CD14-positive monocyte (primary cell): Measurements from ENCODE around the gene RNASEL. TPM values are rescaled to one million over a fixed set of nuclear protein-coding genes. Genes with fewer than 3 reads are reported as not detected.

Experiments
- DNase-seq, 3 donors: peaks; one replicate each; pipeline ENCODE4 v3.0.0-alpha.2; 2011 to 2022
- H2AFZ ChIP-seq: 2 replicates; pipeline ENCODE4 v1.6.0; 2012; ENCODE audit warnings: mild to moderate bottlenecking, low read depth, low read length, inconsistent platforms; ENCODE audit not compliant: insufficient read depth, poor library complexity, severe bottlenecking
- H3K27ac ChIP-seq, 2 donors: 1 replicate in 1 of 2; 2 replicates in 1 of 2; pipeline ENCODE4 v1.5.1; 2012 to 2013; ENCODE audit warnings: low read length in 2 of 2, control low read depth in 1 of 2, inconsistent platforms in 1 of 2, low read depth in 1 of 2, mild to moderate bottlenecking in 1 of 2
- H3K27me3 ChIP-seq, 2 donors: one replicate each; pipeline versions ENCODE4 v1.6.0 to v1.6.1; 2011 to 2013; ENCODE audit warnings: low read length in 2 of 2; ENCODE audit not compliant: control insufficient read depth in 2 of 2, insufficient read depth in 2 of 2
- H3K36me3 ChIP-seq, 2 donors: replicated peaks in 1 of 2; 1 replicate in 1 of 2; 2 replicates in 1 of 2; pipeline versions ENCODE4 v1.5.1 to v1.6.1; 2012 to 2013; ENCODE audit warnings: low read length in 2 of 2, control low read depth in 1 of 2, inconsistent platforms in 1 of 2, mild to moderate bottlenecking in 1 of 2; ENCODE audit not compliant: insufficient read depth in 2 of 2, control insufficient read depth in 1 of 2
- H3K4me1 ChIP-seq, 2 donors: 1 replicate in 1 of 2; 2 replicates in 1 of 2; pipeline versions ENCODE4 v1.5.1 to v1.6.1; 2012 to 2013; ENCODE audit warnings: low read length in 2 of 2, control low read depth in 1 of 2, inconsistent platforms in 1 of 2, mild to moderate bottlenecking in 1 of 2, moderate library complexity in 1 of 2; ENCODE audit not compliant: insufficient read depth in 2 of 2, control insufficient read depth in 1 of 2
- H3K4me2 ChIP-seq: replicated peaks from 2 replicates; pipeline ENCODE3; 2012; ENCODE audit warnings: low read length, moderate library complexity, mild to moderate bottlenecking; ENCODE audit not compliant: poor library complexity, severe bottlenecking; ENCODE audit errors: extremely low read depth
- H3K4me3 ChIP-seq, 3 experiments: fragments of 200-600 bp in 1 of 3; sonication (generic) in 1 of 3; replicated peaks in 1 of 3; 1 replicate in 2 of 3; 2 replicates in 1 of 3; pipeline ENCODE4 v1.5.1; 2011 to 2013; ENCODE audit warnings: low read length in 3 of 3, mild to moderate bottlenecking in 3 of 3, control low read depth in 2 of 3, low read depth in 2 of 3, inconsistent platforms in 1 of 3, moderate library complexity in 1 of 3
- H3K79me2 ChIP-seq: 2 replicates; pipeline ENCODE4 v1.6.0; 2012; ENCODE audit warnings: mild to moderate bottlenecking, control low read depth, inconsistent platforms, low read length, moderate library complexity; ENCODE audit not compliant: insufficient read depth
- H3K9ac ChIP-seq: 2 replicates; pipeline ENCODE4 v1.6.0; 2017; ENCODE audit warnings: low read length, mild to moderate bottlenecking; ENCODE audit not compliant: insufficient read depth, poor library complexity, severe bottlenecking
- H3K9me3 ChIP-seq, 2 donors: replicated peaks in 1 of 2; 1 replicate in 1 of 2; 2 replicates in 1 of 2; pipeline versions ENCODE4 v1.5.1 to v1.6.1; 2012 to 2013; ENCODE audit warnings: low read length in 2 of 2, control low read depth in 1 of 2; ENCODE audit not compliant: control insufficient read depth in 1 of 2, insufficient read depth in 1 of 2
- H4K20me1 ChIP-seq: 2 replicates; pipeline ENCODE4 v1.6.0; 2012; ENCODE audit warnings: mild to moderate bottlenecking, low read length, control low read depth, moderate library complexity; ENCODE audit not compliant: insufficient read depth
- H3K27ac Mint-ChIP-seq, 7 donors: one replicate each; pipeline ENCODE4 v1.8.0; 2020; ENCODE audit warnings: mild to moderate bottlenecking in 7 of 7, mixed read lengths in 7 of 7, moderate library complexity in 6 of 7, inconsistent platforms in 2 of 7
- H3K27me3 Mint-ChIP-seq, 3 donors: one replicate each; pipeline ENCODE4 v1.8.0; 2021 to 2022; ENCODE audit warnings: low read depth in 3 of 3, mild to moderate bottlenecking in 3 of 3, mixed read lengths in 3 of 3, moderate library complexity in 3 of 3, inconsistent platforms in 1 of 3
- H3K36me3 Mint-ChIP-seq, 2 donors: one replicate each; pipeline ENCODE4 v1.8.0; 2020; ENCODE audit warnings: mixed read lengths in 2 of 2, inconsistent platforms in 1 of 2, mild to moderate bottlenecking in 1 of 2
- H3K4me1 Mint-ChIP-seq: one replicate; pipeline ENCODE4 v1.8.0; 2020; ENCODE audit warnings: mild to moderate bottlenecking, mixed read lengths
- H3K4me3 Mint-ChIP-seq, 2 donors: one replicate each; pipeline ENCODE4 v1.8.0; 2020; ENCODE audit warnings: mild to moderate bottlenecking in 2 of 2, mixed read lengths in 2 of 2, moderate library complexity in 1 of 2
- H3K9me3 Mint-ChIP-seq, 7 donors: one replicate each; pipeline ENCODE4 v1.8.0; 2020 to 2022; ENCODE audit warnings: mixed read lengths in 7 of 7, mild to moderate bottlenecking in 6 of 7, moderate library complexity in 6 of 7, inconsistent platforms in 2 of 7
- WGBS: methylation state at CpG from one replicate; pipeline ENCODE4 v1.1.5; 2013; ENCODE audit warnings: missing lambda C conversion rate; ENCODE audit not compliant: insufficient coverage; 5-methylcytosine and 5-hydroxymethylcytosine counted together
- intact Hi-C, 2 donors: fragments of 100-400 bp; cut with micrococcal nuclease; formaldehyde crosslinking; loops; one replicate each; pipeline versions ENCODE4 v1.15.0 to v1.15.1; 2023
- polyA plus RNA-seq, 3 donors: library from polyadenylated mRNA; depleted of rRNA in 1 of 3; unstranded in 2 of 3; stranded (reverse) in 1 of 3; fragments of 300-500 nt in 2 of 3; fragments of >200 nt in 1 of 3; fragmentation: Illumina TruSeq in 2 of 3; gene quantifications; 1 replicate in 2 of 3; 2 replicates in 1 of 3; pipeline ENCODE4 v1.2.3, GENCODE V29; 2012 to 2021
- TF ChIP-seq, protein P1 (sequence below): fragments of 200-600 bp; IDR thresholded peaks from one replicate; pipeline ENCODE4 v1.8.0; 2022; ENCODE audit warnings: antibody characterized with exemption, mild to moderate bottlenecking

The RNASEL gene
- polyA plus RNA-seq, 3 donors = 6.9 to 12.3 (median 7.9) TPM

DNA sequence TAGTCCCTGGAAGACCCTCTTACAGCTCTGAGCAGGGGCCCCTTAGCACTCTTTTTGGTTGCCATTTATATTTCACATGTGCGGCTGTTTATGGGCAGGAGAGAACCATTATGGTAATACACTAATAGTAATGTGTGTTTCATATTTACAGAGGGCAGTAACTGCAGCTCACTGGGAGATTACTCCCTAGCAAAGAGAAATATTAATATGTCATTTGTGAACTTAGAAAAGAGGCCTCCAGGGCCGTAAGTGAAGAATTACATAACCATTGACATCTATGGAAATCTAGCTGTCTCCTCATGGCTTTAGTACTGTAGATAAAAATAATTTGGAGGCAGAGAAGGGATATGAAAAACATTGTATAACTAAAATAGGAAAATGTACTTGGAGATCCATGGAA is 38.6 kb upstream of the RNASEL start:
- no peaks in the 10 kb centered on the region for H3K79me2 ChIP-seq
- H3K36me3 ChIP-seq = no peaks in the 10 kb centered on the region
- WGBS = no CpG with 5 or more reads among the region's 2 CpGs
- Mint-ChIP-seq H3K4me1 (peaks cover 10% of the 10 kb centered on the region), H3K36me3 (no peaks in the 10 kb centered on the region), H3K9me3 (no peaks in the 10 kb centered on the region), H3K4me3 (no peak overlapping the region), H3K27ac (no peak overlapping the region), H3K27me3 (peaks cover 0 to 9% (median 6%) of the 10 kb centered on the region in 3 donors)
- intact Hi-C loops = no loop called here
- no peak overlapping the region for H2AFZ ChIP-seq
- no peaks in the 10 kb centered on the region for H3K27me3 ChIP-seq
- no peaks in the 10 kb centered on the region for H3K4me1 ChIP-seq
- no peak for DNase-seq
- H3K9ac ChIP-seq = no peak overlapping the region
- no peak overlapping the region for H3K4me2 ChIP-seq
- no peaks in the 10 kb centered on the region for H3K9me3 ChIP-seq
- no peaks in the 10 kb centered on the region for H4K20me1 ChIP-seq
- H3K27ac ChIP-seq = no peak overlapping the region
- TF ChIP-seq, protein P1, sequence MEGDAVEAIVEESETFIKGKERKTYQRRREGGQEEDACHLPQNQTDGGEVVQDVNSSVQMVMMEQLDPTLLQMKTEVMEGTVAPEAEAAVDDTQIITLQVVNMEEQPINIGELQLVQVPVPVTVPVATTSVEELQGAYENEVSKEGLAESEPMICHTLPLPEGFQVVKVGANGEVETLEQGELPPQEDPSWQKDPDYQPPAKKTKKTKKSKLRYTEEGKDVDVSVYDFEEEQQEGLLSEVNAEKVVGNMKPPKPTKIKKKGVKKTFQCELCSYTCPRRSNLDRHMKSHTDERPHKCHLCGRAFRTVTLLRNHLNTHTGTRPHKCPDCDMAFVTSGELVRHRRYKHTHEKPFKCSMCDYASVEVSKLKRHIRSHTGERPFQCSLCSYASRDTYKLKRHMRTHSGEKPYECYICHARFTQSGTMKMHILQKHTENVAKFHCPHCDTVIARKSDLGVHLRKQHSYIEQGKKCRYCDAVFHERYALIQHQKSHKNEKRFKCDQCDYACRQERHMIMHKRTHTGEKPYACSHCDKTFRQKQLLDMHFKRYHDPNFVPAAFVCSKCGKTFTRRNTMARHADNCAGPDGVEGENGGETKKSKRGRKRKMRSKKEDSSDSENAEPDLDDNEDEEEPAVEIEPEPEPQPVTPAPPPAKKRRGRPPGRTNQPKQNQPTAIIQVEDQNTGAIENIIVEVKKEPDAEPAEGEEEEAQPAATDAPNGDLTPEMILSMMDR = no peak
- H3K4me3 ChIP-seq = no peak overlapping the region

DNA sequence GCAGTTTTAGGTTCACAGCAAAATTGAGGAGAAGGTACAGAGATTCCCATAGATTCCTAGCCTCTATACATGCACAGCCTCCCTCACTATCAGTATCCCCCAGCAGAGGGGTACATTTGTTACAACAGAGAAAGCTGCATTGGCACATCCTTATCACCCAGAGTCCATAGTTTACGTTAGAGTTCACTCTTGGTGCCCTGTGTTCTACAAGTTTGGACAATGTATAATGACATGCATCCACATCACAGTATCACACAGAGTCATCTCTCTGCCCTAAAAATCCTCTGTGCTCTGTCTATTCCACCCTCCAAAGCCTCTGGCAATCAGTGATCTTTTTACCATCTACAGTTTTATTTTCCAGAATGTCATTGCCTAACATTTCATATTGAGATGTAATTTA is 37.5 kb upstream of the RNASEL start:
- intact Hi-C loops = no loop called here
- TF ChIP-seq, protein P1 = no peak
- Histone ChIP-seq H3K4me1 (no peaks in the 10 kb centered on the region), H3K4me2 (no peak overlapping the region), H4K20me1 (no peaks in the 10 kb centered on the region), H3K27me3 (no peaks in the 10 kb centered on the region), H3K36me3 (no peaks in the 10 kb centered on the region), H3K27ac (no peak overlapping the region), H3K9ac (no peak overlapping the region), H2AFZ (no peak overlapping the region), H3K4me3 (no peak overlapping the region), H3K9me3 (no peaks in the 10 kb centered on the region), H3K79me2 (no peaks in the 10 kb centered on the region)
- WGBS = 100% methylated on average over 1 of the region's 1 CpG
- Mint-ChIP-seq H3K36me3 (no peaks in the 10 kb centered on the region), H3K27me3 (peaks cover 0 to 8% (median 8%) of the 10 kb centered on the region in 3 donors), H3K4me1 (peaks cover 5% of the 10 kb centered on the region), H3K27ac (no peak overlapping the region), H3K9me3 (no peaks in the 10 kb centered on the region), H3K4me3 (no peak overlapping the region)
- DNase-seq = no peak
